ENCODE data around the gene AP3S2.

DNA sequence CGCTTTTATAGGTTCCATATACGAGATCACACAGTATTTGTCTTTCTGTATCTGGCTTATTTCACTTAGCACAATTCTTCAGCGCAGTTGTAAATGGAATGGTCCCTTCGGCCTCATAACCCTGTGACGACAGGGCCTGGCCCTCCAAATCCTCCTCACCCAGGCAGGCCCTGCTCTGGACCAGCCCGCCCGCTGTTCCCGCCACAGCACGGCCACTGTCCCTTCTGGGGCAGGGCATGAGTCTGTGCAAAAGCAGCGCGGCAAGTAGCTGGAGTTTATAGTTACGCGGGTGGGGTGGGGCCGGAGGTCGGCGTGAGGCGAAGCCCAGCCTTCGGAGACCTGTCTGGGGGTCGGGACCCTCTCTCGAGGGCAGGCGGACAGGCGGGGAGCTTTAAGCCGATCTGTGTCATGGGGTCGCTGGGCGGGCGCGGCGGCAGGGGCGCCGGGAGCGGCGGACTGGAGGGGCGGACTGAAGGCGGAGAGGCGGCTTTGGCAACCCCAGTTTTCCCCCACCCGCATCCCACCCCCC is 18.4 kb upstream of the AP3S2 start:
- TF ChIP-seq CTCF (optimal IDR thresholded peaks at IDR 0.05 in 1 of 3, IDR thresholded peaks at IDR 0.05 in 1 of 3, conservative IDR thresholded peaks at IDR 0.05 in 1 of 3; ENCODE audit: extremely low read depth in 1 of 3, insufficient read depth in 2 of 3, low read length in 3 of 3) (no peak), EZH2 (IDR thresholded peaks at IDR 0.05; ENCODE audit: low read length) (no peak)
